ENCODE results near the gene ADAM10.

- TF ChIP-seq, protein P1, sequence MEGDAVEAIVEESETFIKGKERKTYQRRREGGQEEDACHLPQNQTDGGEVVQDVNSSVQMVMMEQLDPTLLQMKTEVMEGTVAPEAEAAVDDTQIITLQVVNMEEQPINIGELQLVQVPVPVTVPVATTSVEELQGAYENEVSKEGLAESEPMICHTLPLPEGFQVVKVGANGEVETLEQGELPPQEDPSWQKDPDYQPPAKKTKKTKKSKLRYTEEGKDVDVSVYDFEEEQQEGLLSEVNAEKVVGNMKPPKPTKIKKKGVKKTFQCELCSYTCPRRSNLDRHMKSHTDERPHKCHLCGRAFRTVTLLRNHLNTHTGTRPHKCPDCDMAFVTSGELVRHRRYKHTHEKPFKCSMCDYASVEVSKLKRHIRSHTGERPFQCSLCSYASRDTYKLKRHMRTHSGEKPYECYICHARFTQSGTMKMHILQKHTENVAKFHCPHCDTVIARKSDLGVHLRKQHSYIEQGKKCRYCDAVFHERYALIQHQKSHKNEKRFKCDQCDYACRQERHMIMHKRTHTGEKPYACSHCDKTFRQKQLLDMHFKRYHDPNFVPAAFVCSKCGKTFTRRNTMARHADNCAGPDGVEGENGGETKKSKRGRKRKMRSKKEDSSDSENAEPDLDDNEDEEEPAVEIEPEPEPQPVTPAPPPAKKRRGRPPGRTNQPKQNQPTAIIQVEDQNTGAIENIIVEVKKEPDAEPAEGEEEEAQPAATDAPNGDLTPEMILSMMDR (IDR thresholded peaks at IDR 0.05) = no peak
- TF ChIP-seq ZFX (IDR thresholded peaks at IDR 0.05; ENCODE audit: borderline replicate concordance) = no peak
Observed at GRCh38 chr15:58785355-58785754, 35.8 kb upstream of the ADAM10 start.
